Mammary epithelial cell (primary cell): ENCODE data around the gene SPRR2F.

Experiments used
- CTCF ChIP-seq, 2 donors: IDR thresholded peaks in 1 of 2; conservative IDR thresholded peaks in 1 of 2; 2 replicates each; pipeline ENCODE4 v1.5.1; 2011 to 2012; ENCODE audit warnings: inconsistent platforms in 2 of 2, low read length in 2 of 2, mild to moderate bottlenecking in 2 of 2, control low read depth in 1 of 2, low read depth in 1 of 2; ENCODE audit not compliant: insufficient read depth in 1 of 2; ENCODE audit errors: extremely low read depth in 1 of 2
- EZH2 ChIP-seq: IDR thresholded peaks from 2 replicates; pipeline ENCODE4 v1.6.1; 2012; ENCODE audit warnings: low read length, inconsistent platforms, borderline replicate concordance

GRCh38 chr1:153152481-153152880 lies 39.2 kb upstream of the SPRR2F start:
- no peak for TF ChIP-seq EZH2
- TF ChIP-seq CTCF (conservative IDR thresholded peaks at IDR 0.05 in 1 of 2, IDR thresholded peaks at IDR 0.05 in 1 of 2; ENCODE audit: extremely low read depth in 1 of 2, insufficient read depth in 1 of 2, low read depth in 1 of 2, low read length in 2 of 2): no peak
